ENCODE results near the gene PARN. TPM values are rescaled to one million over a fixed set of nuclear protein-coding genes. Genes with fewer than 3 reads are reported as not detected.

The PARN gene
- total RNA-seq, 1 experiment from 2014 or later = 42.5 TPM

DNA sequence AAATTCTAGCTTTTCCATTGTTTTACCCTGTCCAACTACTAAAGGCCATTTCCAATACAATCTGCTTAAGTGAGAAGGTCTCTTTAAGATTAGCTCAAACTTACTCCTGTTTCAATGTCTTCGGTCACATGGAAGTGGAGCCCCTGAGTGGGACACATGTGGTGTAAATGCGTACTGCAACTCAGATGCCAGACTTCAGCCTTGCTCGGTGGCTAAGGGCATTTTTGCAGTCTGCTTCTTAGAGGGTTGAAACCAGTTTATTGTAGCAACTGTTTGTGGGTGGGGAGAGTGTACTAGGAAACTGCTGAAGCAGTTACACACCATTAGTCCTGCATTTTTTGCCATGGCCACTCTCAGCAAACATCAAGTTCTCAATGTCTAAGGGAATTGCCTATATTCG is 140.6 kb downstream of the PARN start:
- Histone ChIP-seq H3K79me2 (ENCODE audit: insufficient read depth, low read length) (peaks cover 5% of the 10 kb centered on the region; the same call in 1 of the 2 replicates), H3K4me3 (replicated peaks in 1 of 2; ENCODE audit: low read depth in 1 of 2, low read length in 2 of 2) (no peak overlapping the region), H3K27ac (ENCODE audit: low read depth, low read length) (no peak overlapping the region), H4K20me1 (ENCODE audit: insufficient read depth) (no peaks in the 10 kb centered on the region), H3K27me3 (ENCODE audit: insufficient read depth, low read length) (no peaks in the 10 kb centered on the region), H3K36me3 (ENCODE audit: control insufficient read depth in 1 of 2, insufficient read depth in 2 of 2, low read length in 2 of 2) (no peaks in the 10 kb centered on the region), H3K4me1 (ENCODE audit: control insufficient read depth in 1 of 2, insufficient read depth in 2 of 2, low read length in 2 of 2) (peaks cover 27 to 40% of the 10 kb centered on the region in 2 experiments), H3K4me2 (ENCODE audit: low read length) (no peak overlapping the region), H2AFZ (ENCODE audit: low read depth, low read length, poor library complexity, severe bottlenecking) (no peak overlapping the region), H3K9ac (ENCODE audit: low read length) (no peak overlapping the region), H3K9me3 (ENCODE audit: control insufficient read depth in 1 of 2, insufficient read depth in 1 of 2, low read depth in 1 of 2, low read length in 2 of 2) (no peaks in the 10 kb centered on the region), H3K9me2 (ENCODE audit: insufficient read depth) (no peaks in the 10 kb centered on the region)
- BruUV-seq (replicated peaks) = no TSS peak
- TF ChIP-seq, protein P1, sequence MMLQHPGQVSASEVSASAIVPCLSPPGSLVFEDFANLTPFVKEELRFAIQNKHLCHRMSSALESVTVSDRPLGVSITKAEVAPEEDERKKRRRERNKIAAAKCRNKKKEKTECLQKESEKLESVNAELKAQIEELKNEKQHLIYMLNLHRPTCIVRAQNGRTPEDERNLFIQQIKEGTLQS (IDR thresholded peaks at IDR 0.05) = no peak
- TF ChIP-seq CEBPB (IDR thresholded peaks at IDR 0.05; ENCODE audit: low read depth) (no peak), CTCF (IDR thresholded peaks at IDR 0.05 in 2 of 3, conservative IDR thresholded peaks at IDR 0.05 in 1 of 3; ENCODE audit: borderline replicate concordance in 1 of 3, insufficient read depth in 1 of 3, low read depth in 2 of 3, low read length in 2 of 3) (peak in 2 of 3 experiments; percentile 48 to 49; a peak in 4 of 6 replicates)
- DNase-seq (ENCODE audit: low read depth, low spot score) = peak; percentile 37
- intact Hi-C loops (cut with micrococcal nuclease) = no loop called here
- ATAC-seq = peak; percentile 75
- ChIA-PET CTCF (interaction anchor here (0.6 to 1.4 kb wide), 2 partner anchors 8 to 12 kb away, joined by 3 to 4 read pairs; no protein-coding TSS in a partner anchor), RAD21 (ENCODE audit: low non-redundant PET in 1 of 2, low total read pairs in 2 of 2, uncharacterized antibody in 2 of 2, unreplicated experiment in 2 of 2) (no interaction called here), POLR2A (interaction anchor here (1.0 kb wide), 1 partner anchor 8 kb away, joined by 5 read pairs; no protein-coding TSS in a partner anchor)

GRCh38 chr16:14487579-14487978 is 142.5 kb downstream of the PARN start:
- no peaks in the 10 kb centered on the region for H4K20me1 ChIP-seq (ENCODE audit: insufficient read depth)
- no peaks in the 10 kb centered on the region for H3K27me3 ChIP-seq (ENCODE audit: insufficient read depth, low read length)
- ATAC-seq = no peak
- ChIA-PET POLR2A (interaction anchor here (0.9 kb wide), 1 partner anchor 10 kb away, joined by 3 read pairs; no protein-coding TSS in a partner anchor), RAD21 (ENCODE audit: low non-redundant PET in 1 of 2, low total read pairs in 2 of 2, uncharacterized antibody in 2 of 2, unreplicated experiment in 2 of 2) (no interaction called here), CTCF (no interaction called here)
- H3K9me3 ChIP-seq (ENCODE audit: control insufficient read depth in 1 of 2, insufficient read depth in 1 of 2, low read depth in 1 of 2, low read length in 2 of 2) = no peaks in the 10 kb centered on the region
- H3K27ac ChIP-seq (ENCODE audit: low read depth, low read length) = no peak overlapping the region
- 0 out of 4 replicates have a peak, but pooled peaks cover 0 to 3% of the 10 kb centered on the region in 2 experiments for H3K36me3 ChIP-seq (ENCODE audit: control insufficient read depth in 1 of 2, insufficient read depth in 2 of 2, low read length in 2 of 2)
- H3K9me2 ChIP-seq (ENCODE audit: insufficient read depth) = no peaks in the 10 kb centered on the region
- no peak for DNase-seq (ENCODE audit: low read depth, low spot score)
- no peak overlapping the region for H2AFZ ChIP-seq (ENCODE audit: low read depth, low read length, poor library complexity, severe bottlenecking)
- peaks cover 27 to 38% of the 10 kb centered on the region in 2 experiments for H3K4me1 ChIP-seq (ENCODE audit: control insufficient read depth in 1 of 2, insufficient read depth in 2 of 2, low read length in 2 of 2)
- no peak overlapping the region for H3K4me3 ChIP-seq (replicated peaks in 1 of 2; ENCODE audit: low read depth in 1 of 2, low read length in 2 of 2)
- H3K9ac ChIP-seq (ENCODE audit: low read length) = no peak overlapping the region
- BruUV-seq (replicated peaks) = no TSS peak
- intact Hi-C loops (cut with micrococcal nuclease) = no loop called here
- no peak overlapping the region for H3K4me2 ChIP-seq (ENCODE audit: low read length)
- H3K79me2 ChIP-seq (ENCODE audit: insufficient read depth, low read length) = peaks cover 5% of the 10 kb centered on the region; the same call in 1 of the 2 replicates
- TF ChIP-seq YY1 (IDR thresholded peaks at IDR 0.05; ENCODE audit: extremely low read depth, insufficient replicate concordance, low read depth, low read length) = no peak
- TF ChIP-seq, protein P2, sequence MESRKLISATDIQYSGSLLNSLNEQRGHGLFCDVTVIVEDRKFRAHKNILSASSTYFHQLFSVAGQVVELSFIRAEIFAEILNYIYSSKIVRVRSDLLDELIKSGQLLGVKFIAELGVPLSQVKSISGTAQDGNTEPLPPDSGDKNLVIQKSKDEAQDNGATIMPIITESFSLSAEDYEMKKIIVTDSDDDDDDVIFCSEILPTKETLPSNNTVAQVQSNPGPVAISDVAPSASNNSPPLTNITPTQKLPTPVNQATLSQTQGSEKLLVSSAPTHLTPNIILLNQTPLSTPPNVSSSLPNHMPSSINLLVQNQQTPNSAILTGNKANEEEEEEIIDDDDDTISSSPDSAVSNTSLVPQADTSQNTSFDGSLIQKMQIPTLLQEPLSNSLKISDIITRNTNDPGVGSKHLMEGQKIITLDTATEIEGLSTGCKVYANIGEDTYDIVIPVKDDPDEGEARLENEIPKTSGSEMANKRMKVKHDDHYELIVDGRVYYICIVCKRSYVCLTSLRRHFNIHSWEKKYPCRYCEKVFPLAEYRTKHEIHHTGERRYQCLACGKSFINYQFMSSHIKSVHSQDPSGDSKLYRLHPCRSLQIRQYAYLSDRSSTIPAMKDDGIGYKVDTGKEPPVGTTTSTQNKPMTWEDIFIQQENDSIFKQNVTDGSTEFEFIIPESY (IDR thresholded peaks at IDR 0.05; ENCODE audit: extremely low read depth, insufficient replicate concordance, low read length) = no peak
- no peak for TF ChIP-seq SP1 (IDR thresholded peaks at IDR 0.05; ENCODE audit: low read depth)
- no peak for TF ChIP-seq EGR1 (IDR thresholded peaks at IDR 0.05; ENCODE audit: low read depth)
- TF ChIP-seq CBX3 (IDR thresholded peaks at IDR 0.05; ENCODE audit: low read depth) = no peak
- no peak for TF ChIP-seq FOSL1 (IDR thresholded peaks at IDR 0.05; ENCODE audit: low read depth)
- TF ChIP-seq POLR2AphosphoS5 (IDR thresholded peaks at IDR 0.05; ENCODE audit: low read depth, low read length) = no peak
- no peak for TF ChIP-seq ELF1 (IDR thresholded peaks at IDR 0.05; ENCODE audit: borderline replicate concordance, low read depth)
- no peak for TF ChIP-seq REST (IDR thresholded peaks at IDR 0.05; ENCODE audit: low read depth)
